ENCODE data around the gene BOD1. TPM values are rescaled to one million over a fixed set of nuclear protein-coding genes. Genes with fewer than 3 reads are reported as not detected.

BOD1 gene
- total and polyA plus RNA-seq, 4 donors: 23.3 to 63.1 (median 35.9) TPM

DNA sequence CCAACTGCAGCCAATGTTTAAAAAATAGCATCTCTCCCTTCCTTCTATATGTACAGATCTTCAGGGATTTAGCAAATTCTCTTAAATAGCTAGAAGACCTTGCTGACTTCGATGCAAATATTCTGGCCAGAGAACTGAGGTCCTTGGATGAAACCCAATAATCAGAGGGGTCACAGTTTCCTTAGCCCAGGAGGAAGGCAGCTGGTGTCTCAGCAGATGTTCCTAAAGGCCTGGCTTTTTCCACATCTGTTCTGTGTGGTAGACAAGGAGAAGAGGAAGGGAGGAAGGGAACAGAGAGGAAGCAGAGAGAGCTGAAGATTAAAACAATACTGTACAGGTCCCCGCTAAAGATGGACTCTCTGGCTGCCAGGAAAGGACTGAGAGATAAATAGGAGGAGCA is 33.1 kb downstream of the BOD1 start:
- H3K36me3 ChIP-seq (ENCODE audit: control insufficient read depth in 4 of 4, insufficient read depth in 4 of 4, low read length in 4 of 4): no peaks in the 10 kb centered on the region
- DNase-seq (peak in 2 of 3 donors; percentile 36 to 50), ATAC-seq (ENCODE audit: insufficient read depth, low FRiP score) (no peak)
- H3K9me3 ChIP-seq (ENCODE audit: control insufficient read depth in 4 of 4, insufficient read depth in 3 of 4, low read length in 3 of 4): peaks cover 0 to 20% (median 3%) of the 10 kb centered on the region in 4 donors
- no peak overlapping the region for H3K4me3 ChIP-seq
- H3K9ac ChIP-seq (ENCODE audit: insufficient read depth in 1 of 2, low read length in 2 of 2): no peak overlapping the region
- WGBS, 2 donors: 60 to 66% methylated on average over 2 of the region's 2 CpGs
- peaks cover 3 to 19% (median 5%) of the 10 kb centered on the region in 5 donors for H3K4me1 ChIP-seq (ENCODE audit: control insufficient read depth in 5 of 5, insufficient read depth in 5 of 5, low read length in 5 of 5)
- H3K27me3 ChIP-seq (ENCODE audit: control insufficient read depth in 3 of 3, insufficient read depth in 3 of 3, low read length in 2 of 3): no peaks in the 10 kb centered on the region
- TF ChIP-seq, protein P1, sequence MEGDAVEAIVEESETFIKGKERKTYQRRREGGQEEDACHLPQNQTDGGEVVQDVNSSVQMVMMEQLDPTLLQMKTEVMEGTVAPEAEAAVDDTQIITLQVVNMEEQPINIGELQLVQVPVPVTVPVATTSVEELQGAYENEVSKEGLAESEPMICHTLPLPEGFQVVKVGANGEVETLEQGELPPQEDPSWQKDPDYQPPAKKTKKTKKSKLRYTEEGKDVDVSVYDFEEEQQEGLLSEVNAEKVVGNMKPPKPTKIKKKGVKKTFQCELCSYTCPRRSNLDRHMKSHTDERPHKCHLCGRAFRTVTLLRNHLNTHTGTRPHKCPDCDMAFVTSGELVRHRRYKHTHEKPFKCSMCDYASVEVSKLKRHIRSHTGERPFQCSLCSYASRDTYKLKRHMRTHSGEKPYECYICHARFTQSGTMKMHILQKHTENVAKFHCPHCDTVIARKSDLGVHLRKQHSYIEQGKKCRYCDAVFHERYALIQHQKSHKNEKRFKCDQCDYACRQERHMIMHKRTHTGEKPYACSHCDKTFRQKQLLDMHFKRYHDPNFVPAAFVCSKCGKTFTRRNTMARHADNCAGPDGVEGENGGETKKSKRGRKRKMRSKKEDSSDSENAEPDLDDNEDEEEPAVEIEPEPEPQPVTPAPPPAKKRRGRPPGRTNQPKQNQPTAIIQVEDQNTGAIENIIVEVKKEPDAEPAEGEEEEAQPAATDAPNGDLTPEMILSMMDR (IDR thresholded peaks at IDR 0.05; ENCODE audit: control extremely low read depth, extremely low read depth): no peak
- H3K27ac ChIP-seq (ENCODE audit: low read depth in 1 of 2, low read length in 1 of 2): no peak overlapping the region

DNA sequence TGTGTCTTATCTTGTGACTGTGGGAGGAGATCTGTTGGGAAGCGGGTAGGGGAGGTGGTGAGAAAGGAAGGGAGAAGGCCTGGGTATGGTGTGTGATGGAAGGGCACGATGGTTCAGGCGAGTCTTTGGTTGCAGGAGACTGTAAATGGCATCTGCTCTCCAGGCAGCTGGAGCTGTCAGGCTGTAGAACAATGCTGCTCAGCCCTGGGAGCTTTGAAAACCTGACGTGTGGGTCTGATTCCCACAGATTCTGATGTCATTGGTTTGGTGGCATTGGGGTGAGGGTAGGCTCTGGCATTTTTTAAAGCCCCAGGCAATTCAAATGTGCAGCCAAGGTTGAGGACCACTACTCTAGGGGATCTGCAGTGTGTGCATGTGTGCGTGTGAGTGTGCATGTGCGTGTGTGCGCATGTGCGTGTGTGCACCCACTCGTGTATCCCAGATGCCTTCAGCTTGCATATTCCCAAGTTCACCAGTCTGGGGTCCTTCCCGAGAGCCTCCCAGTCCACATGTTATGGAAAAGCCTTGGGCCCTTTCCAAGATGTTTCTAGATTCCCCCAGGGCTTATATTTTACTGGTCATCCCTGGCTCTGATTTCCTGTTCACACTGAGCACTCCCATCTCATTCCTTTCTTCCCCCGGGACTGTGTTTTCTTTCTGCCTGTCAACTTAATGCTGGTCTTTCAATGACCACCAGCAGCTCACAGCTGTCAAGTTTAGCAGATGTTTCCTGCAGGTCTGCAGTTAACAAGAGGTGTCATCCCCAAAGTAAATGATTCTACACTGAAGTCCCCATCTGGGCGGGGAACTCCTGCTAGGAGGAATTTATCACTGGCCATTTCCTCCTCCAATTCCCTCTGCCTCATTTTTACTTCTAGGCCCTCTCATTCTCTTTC is 34.0 kb downstream of the BOD1 start:
- peak; percentile 66 to 71 (median 67) for DNase-seq
- WGBS, 2 donors: 72 to 74% methylated on average over 12 of the region's 12 CpGs

GRCh38 chr5:173581408-173582215 is 34.8 kb downstream of the BOD1 start:
- Histone ChIP-seq H3K9me3 (ENCODE audit: control insufficient read depth in 4 of 4, insufficient read depth in 3 of 4, low read length in 3 of 4) (peaks cover 0 to 20% (median 3%) of the 10 kb centered on the region in 4 donors), H3K4me1 (ENCODE audit: control insufficient read depth in 5 of 5, insufficient read depth in 5 of 5, low read length in 5 of 5) (peaks cover 3 to 19% (median 5%) of the 10 kb centered on the region in 5 donors), H3K27ac (ENCODE audit: low read depth in 1 of 2, low read length in 1 of 2) (no peak overlapping the region), H3K9ac (ENCODE audit: insufficient read depth in 1 of 2, low read length in 2 of 2) (no peak overlapping the region), H3K4me3 (no peak overlapping the region), H3K27me3 (ENCODE audit: control insufficient read depth in 3 of 3, insufficient read depth in 3 of 3, low read length in 2 of 3) (no peaks in the 10 kb centered on the region), H3K36me3 (ENCODE audit: control insufficient read depth in 4 of 4, insufficient read depth in 4 of 4, low read length in 4 of 4) (no peaks in the 10 kb centered on the region)
- TF ChIP-seq, protein P1 (IDR thresholded peaks at IDR 0.05; ENCODE audit: control extremely low read depth, extremely low read depth): no peak
- peak; percentile 38 to 64 (median 41) for DNase-seq
- no peak for ATAC-seq (ENCODE audit: insufficient read depth, low FRiP score)
- WGBS, 2 donors: 55 to 60% methylated on average over 17 of the region's 17 CpGs

More for the DNA sequence above, 34.0 kb downstream of the BOD1 start:
- Histone ChIP-seq H3K4me1 (ENCODE audit: control insufficient read depth in 5 of 5, insufficient read depth in 5 of 5, low read length in 5 of 5) (peaks cover 3 to 19% (median 5%) of the 10 kb centered on the region in 5 donors), H3K4me3 (no peak overlapping the region), H3K9ac (ENCODE audit: insufficient read depth in 1 of 2, low read length in 2 of 2) (no peak overlapping the region), H3K36me3 (ENCODE audit: control insufficient read depth in 4 of 4, insufficient read depth in 4 of 4, low read length in 4 of 4) (no peaks in the 10 kb centered on the region), H3K27ac (ENCODE audit: low read depth in 1 of 2, low read length in 1 of 2) (no peak overlapping the region), H3K9me3 (ENCODE audit: control insufficient read depth in 4 of 4, insufficient read depth in 3 of 4, low read length in 3 of 4) (peaks cover 0 to 22% (median 3%) of the 10 kb centered on the region in 4 donors), H3K27me3 (ENCODE audit: control insufficient read depth in 3 of 3, insufficient read depth in 3 of 3, low read length in 2 of 3) (no peaks in the 10 kb centered on the region)
- no peak for ATAC-seq (ENCODE audit: insufficient read depth, low FRiP score)
- TF ChIP-seq, protein P1 (IDR thresholded peaks at IDR 0.05; ENCODE audit: control extremely low read depth, extremely low read depth): no peak

Data from lung (tissue), 12 donors.